GM23338 (cell line): ENCODE results near the gene ESR2. TPM values are rescaled to one million over a fixed set of nuclear protein-coding genes. Genes with fewer than 3 reads are reported as not detected.

ENCODE experiments used
- ATAC-seq: fragments of 200-7000 bp; cut with Tn5 transposase; 3 replicates; pipeline ENCODE4 v1.9.1; 2020
- DNase-seq: peaks from one replicate; pipeline ENCODE4 v3.0.0-alpha.2; 2015; ENCODE audit warnings: low spot score
- H2AFZ ChIP-seq: fragments of 200-600 bp; sonication (generic); 2 replicates; pipeline ENCODE4 v1.8.0; 2016; ENCODE audit warnings: antibody characterized with exemption, mild to moderate bottlenecking, moderate library complexity
- H3F3A ChIP-seq: fragments of 200-600 bp; sonication (generic); replicated peaks from 2 replicates; pipeline ENCODE4 v1.8.0; 2017; ENCODE audit warnings: antibody characterized with exemption, mixed run types, low read depth
- H3K27ac ChIP-seq: fragments of 200-600 bp; sonication (generic); 2 replicates; pipeline ENCODE4 v1.6.1; 2016; ENCODE audit warnings: low read depth
- H3K27me3 ChIP-seq: fragments of 200-600 bp; sonication (generic); 2 replicates; pipeline ENCODE4 v1.8.0; 2016; ENCODE audit warnings: mild to moderate bottlenecking, mixed run types, moderate library complexity; ENCODE audit not compliant: insufficient read depth
- H3K36me3 ChIP-seq: fragments of 200-600 bp; sonication (generic); 2 replicates; pipeline ENCODE4 v1.8.0; 2016; ENCODE audit warnings: mild to moderate bottlenecking; ENCODE audit not compliant: insufficient read depth
- H3K4me1 ChIP-seq: fragments of 200-600 bp; sonication (generic); 2 replicates; pipeline ENCODE4 v1.8.0; 2016; ENCODE audit warnings: mild to moderate bottlenecking, moderate library complexity; ENCODE audit not compliant: insufficient read depth
- H3K4me2 ChIP-seq: fragments of 200-600 bp; sonication (generic); 2 replicates; pipeline ENCODE4 v1.7.1; 2017; ENCODE audit warnings: mixed run types
- H3K4me3 ChIP-seq: fragments of 200-600 bp; sonication (generic); 2 replicates; pipeline ENCODE4 v1.6.1; 2016; ENCODE audit warnings: mixed run types
- H3K79me2 ChIP-seq: fragments of 200-600 bp; sonication (generic); replicated peaks from 2 replicates; pipeline ENCODE4 v1.8.0; 2017; ENCODE audit warnings: mild to moderate bottlenecking; ENCODE audit not compliant: insufficient read depth
- H3K9me2 ChIP-seq: fragments of 200-600 bp; sonication (generic); 2 replicates; pipeline ENCODE4 v1.8.0; 2017; ENCODE audit not compliant: insufficient read depth
- H4K20me1 ChIP-seq: fragments of 200-600 bp; sonication (generic); replicated peaks from 2 replicates; pipeline ENCODE4 v1.8.0; 2017; ENCODE audit warnings: mild to moderate bottlenecking; ENCODE audit not compliant: insufficient read depth
- H3K27ac Mint-ChIP-seq: 2 replicates; pipeline ENCODE4 v1.8.0; 2020; ENCODE audit warnings: inconsistent platforms, mild to moderate bottlenecking, moderate library complexity, mixed read lengths
- H3K27me3 Mint-ChIP-seq: 3 replicates; pipeline ENCODE4 v1.8.0; 2022; ENCODE audit warnings: low read depth, mild to moderate bottlenecking, moderate library complexity, mixed read lengths, inconsistent platforms; ENCODE audit not compliant: insufficient read depth, poor library complexity
- H3K36me3 Mint-ChIP-seq: 3 replicates; pipeline ENCODE4 v1.8.0; 2021; ENCODE audit warnings: low read depth, mild to moderate bottlenecking, inconsistent platforms, moderate library complexity, mixed read lengths
- H3K4me1 Mint-ChIP-seq: 3 replicates; pipeline ENCODE4 v1.8.0; 2020; ENCODE audit warnings: mild to moderate bottlenecking, inconsistent platforms, mixed read lengths
- H3K4me3 Mint-ChIP-seq: 3 replicates; pipeline ENCODE4 v1.8.0; 2021; ENCODE audit warnings: moderate library complexity, mild to moderate bottlenecking, inconsistent platforms, mixed read lengths
- H3K9me3 Mint-ChIP-seq: 3 replicates; pipeline ENCODE4 v1.8.0; 2020; ENCODE audit warnings: moderate library complexity, mild to moderate bottlenecking, inconsistent platforms, mixed read lengths
- CREB1 ChIP-seq: fragments of 250-450 bp; sonication (Bioruptor Pico); IDR thresholded peaks from 2 replicates; pipeline ENCODE4 v1.5.0; 2020; ENCODE audit warnings: low read depth, mild to moderate bottlenecking, moderate library complexity
- CTCF ChIP-seq, 2 experiments: fragments of 200-600 bp in 1 of 2; sonication (generic) in 1 of 2; conservative IDR thresholded peaks; 2 replicates each; pipeline versions ENCODE4 v1.5.1 to v1.6.1; 2016 to 2017; ENCODE audit warnings: antibody characterized with exemption in 2 of 2, low read depth in 2 of 2, mild to moderate bottlenecking in 2 of 2, moderate library complexity in 1 of 2
- ETS1 ChIP-seq: IDR thresholded peaks from 2 replicates; pipeline ENCODE4 v1.6.1; 2016; ENCODE audit warnings: antibody characterized with exemption
- EZH2 ChIP-seq: fragments of 200-600 bp; sonication (generic); IDR thresholded peaks from one replicate; pipeline ENCODE4 v1.8.0; 2017; ENCODE audit warnings: antibody characterized with exemption, mild to moderate bottlenecking, low read depth; ENCODE audit not compliant: unreplicated experiment
- EZH2phosphoT487 ChIP-seq: fragments of 200-600 bp; sonication (generic); IDR thresholded peaks from one replicate; pipeline ENCODE4 v1.8.1; 2018; ENCODE audit warnings: antibody characterized with exemption; ENCODE audit not compliant: unreplicated experiment
- NANOG ChIP-seq: IDR thresholded peaks from 2 replicates; pipeline ENCODE4 v1.6.1; 2016; ENCODE audit warnings: antibody characterized with exemption, borderline replicate concordance
- POLR2AphosphoS5 ChIP-seq: IDR thresholded peaks from 2 replicates; pipeline ENCODE4 v1.6.1; 2016; ENCODE audit warnings: antibody characterized with exemption, low read depth
- ZNF114 ChIP-seq: fragments of 250-450 bp; sonication (Bioruptor Pico); IDR thresholded peaks from 2 replicates; pipeline ENCODE4 v1.5.0; 2020; ENCODE audit warnings: mild to moderate bottlenecking, moderate library complexity
- ZNF331 ChIP-seq: fragments of 250-450 bp; sonication (Bioruptor Pico); IDR thresholded peaks from 2 replicates; pipeline ENCODE4 v1.5.0; 2020; ENCODE audit warnings: low read depth, mild to moderate bottlenecking, moderate library complexity
- ZNF462 ChIP-seq: fragments of 250-450 bp; sonication (Bioruptor Pico); IDR thresholded peaks from 2 replicates; pipeline ENCODE4 v1.5.0; 2020; ENCODE audit warnings: mild to moderate bottlenecking, moderate library complexity
- polyA plus RNA-seq: library from polyadenylated mRNA; unstranded; fragments of >200 nt; fragmentation: Nextera tagmentation; extraction: Ambion mirVana; gene quantifications from 2 replicates; pipeline ENCODE4 v1.2.1, GENCODE V29; 2016
- total RNA-seq: library from RNA; depleted of rRNA; stranded (reverse); fragments of >200 nt; shearing (Covaris generic); gene quantifications from 2 replicates; pipeline ENCODE4 v1.2.3, GENCODE V29; 2014

The ESR2 gene
- total and polyA plus RNA-seq, 2 experiments from 2014 or later: 0.58 to 0.59 TPM

- TF ChIP-seq ZNF462: no peak
Measured at GRCh38 chr14:64082837-64083236, 211.3 kb downstream of the ESR2 start (continued).

GRCh38 chr14:64081174-64081746, 212.9 kb downstream of the ESR2 start:
- no peak overlapping the region for H3K27ac Mint-ChIP-seq
- H3K27me3 Mint-ChIP-seq: no peaks in the 10 kb centered on the region
- DNase-seq: no peak
- H3K4me3 Mint-ChIP-seq: no peak overlapping the region
- no peaks in the 10 kb centered on the region for H4K20me1 ChIP-seq
- H3K9me3 Mint-ChIP-seq: no peaks in the 10 kb centered on the region
- H3F3A ChIP-seq: no peaks in the 10 kb centered on the region
- no peak overlapping the region for H3K27ac ChIP-seq
- peaks cover 27% of the 10 kb centered on the region for H3K36me3 Mint-ChIP-seq
- H3K4me1 ChIP-seq: no peaks in the 10 kb centered on the region
- H2AFZ ChIP-seq: no peak overlapping the region
- no peak for ATAC-seq
- no peaks in the 10 kb centered on the region for H3K9me2 ChIP-seq
- H3K27me3 ChIP-seq: no peaks in the 10 kb centered on the region
- H3K4me1 Mint-ChIP-seq: no peaks in the 10 kb centered on the region
- H3K36me3 ChIP-seq: no peaks in the 10 kb centered on the region
- no peaks in the 10 kb centered on the region for H3K79me2 ChIP-seq
- H3K4me2 ChIP-seq: no peak overlapping the region
- no peak overlapping the region for H3K4me3 ChIP-seq
- TF ChIP-seq POLR2AphosphoS5: no peak
- no peak for TF ChIP-seq ZNF331
- TF ChIP-seq ZNF114 (CRISPR knock-in tag): no peak
- no peak for TF ChIP-seq EZH2
- TF ChIP-seq EZH2phosphoT487: no peak
- no peak for TF ChIP-seq CTCF (conservative IDR thresholded peaks at IDR 0.05; ENCODE audit: low read depth in 2 of 2)
- no peak for TF ChIP-seq NANOG
- no peak for TF ChIP-seq ETS1
- TF ChIP-seq CREB1 (CRISPR knock-in tag): no peak
